Activated CD4-positive, alpha-beta T cell treated with anti-CD3 and anti-CD28 coated beads for 36 hours (primary cell): ENCODE measurements around the gene AGPAT2. TPM values are rescaled to one million over a fixed set of nuclear protein-coding genes. Genes with fewer than 3 reads are reported as not detected.

ENCODE experiments used
- ATAC-seq: fragments of 200-7000 bp; cut with Tn5 transposase; one replicate; pipeline ENCODE4 v1.10.0; 2021; ENCODE audit warnings: mild to moderate bottlenecking, moderate library complexity
- CTCF ChIA-PET: fragments of 350-600 bp; sonication (Branson Sonifier 250); formaldehyde crosslinking; loops from one replicate; lab custom pipeline; 2021; ENCODE audit warnings: antibody characterized with exemption; lab: Charles Lee
- POLR2A ChIA-PET: fragments of 350-600 bp; sonication (Branson Sonifier 250); formaldehyde crosslinking; loops from one replicate; lab custom pipeline; 2021; ENCODE audit warnings: antibody characterized with exemption, inconsistent platforms; lab: Charles Lee
- DNase-seq: peaks from one replicate; pipeline ENCODE4 v3.0.0-alpha.2; 2020
- H3K27ac Mint-ChIP-seq: one replicate; pipeline ENCODE4 v1.8.0; 2021; ENCODE audit warnings: mixed read lengths
- H3K27me3 Mint-ChIP-seq: one replicate; pipeline ENCODE4 v1.8.0; 2021; ENCODE audit warnings: mixed read lengths
- H3K36me3 Mint-ChIP-seq: one replicate; pipeline ENCODE4 v1.8.0; 2021; ENCODE audit warnings: low read depth, mixed read lengths
- H3K4me1 Mint-ChIP-seq: one replicate; pipeline ENCODE4 v1.8.0; 2021; ENCODE audit warnings: mixed read lengths
- H3K4me3 Mint-ChIP-seq: one replicate; pipeline ENCODE4 v1.8.0; 2021; ENCODE audit warnings: mild to moderate bottlenecking, moderate library complexity, mixed read lengths
- H3K9me3 Mint-ChIP-seq: one replicate; pipeline ENCODE4 v1.8.0; 2021; ENCODE audit warnings: low read depth, mixed read lengths
- intact Hi-C, 2 experiments: fragments of 100-400 bp; cut with DNase I in 1 of 2; cut with micrococcal nuclease in 1 of 2; formaldehyde crosslinking; loops; one replicate each; pipeline versions ENCODE4 v1.14.2 to v1.15.1; 2022 to 2024; cut with DNase I, micrococcal nuclease
- total RNA-seq, 2 experiments: library from RNA; stranded (reverse); gene quantifications; one replicate each; pipeline ENCODE4 v1.2.3, GENCODE V29; 2021

The AGPAT2 gene
- total RNA-seq, 2 experiments from 2014 or later: 9.0 to 10.4 TPM

- Mint-ChIP-seq H3K9me3 (no peaks in the 10 kb centered on the region), H3K27ac (peak overlapping the region; percentile 97), H3K4me1 (peaks cover 31% of the 10 kb centered on the region), H3K4me3 (peak overlapping the region; percentile 100), H3K36me3 (peaks cover 43% of the 10 kb centered on the region), H3K27me3 (no peaks in the 10 kb centered on the region)
- intact Hi-C loops: loop anchor here in 1 of 2 experiments (5.0 kb wide), 1 partner anchor 59 kb away; no protein-coding TSS in a partner anchor
- ChIA-PET POLR2A (interaction anchor here (0.6 to 1.0 kb wide), 5 partner anchors 11 to 397 kb away, joined by 3 to 6 read pairs (median 3); no protein-coding TSS in a partner anchor), CTCF (interaction anchor here (0.6 to 1.5 kb wide), 8 partner anchors 11 to 930 kb away, joined by 3 to 4 read pairs (median 4); no protein-coding TSS in a partner anchor)
- peak; percentile 75 for DNase-seq
- peak; percentile 52 for ATAC-seq
Observed at GRCh38 chr9:136726631-136727191, 39.5 kb upstream of the AGPAT2 start.

- Mint-ChIP-seq H3K36me3 (peaks cover 45% of the 10 kb centered on the region), H3K9me3 (no peaks in the 10 kb centered on the region), H3K27me3 (no peaks in the 10 kb centered on the region), H3K4me3 (peak overlapping the region; percentile 100), H3K27ac (peak overlapping the region; percentile 97), H3K4me1 (peaks cover 28% of the 10 kb centered on the region)
- ChIA-PET POLR2A (interaction anchor here (0.8 to 1.0 kb wide), 2 partner anchors 12 to 187 kb away, joined by 3 read pairs; no protein-coding TSS in a partner anchor), CTCF (interaction anchor here (0.6 to 1.3 kb wide), 3 partner anchors 76 to 321 kb away, joined by 3 to 4 read pairs (median 3); no protein-coding TSS in a partner anchor)
- ATAC-seq (no peak), DNase-seq (no peak)
- intact Hi-C loops: loop anchor here in 1 of 2 experiments (5.0 kb wide), 1 partner anchor 59 kb away; no protein-coding TSS in a partner anchor
Observed at GRCh38 chr9:136726118-136726517, 38.9 kb upstream of the AGPAT2 start.

- Mint-ChIP-seq H3K4me1 (peaks cover 28% of the 10 kb centered on the region), H3K36me3 (peaks cover 46% of the 10 kb centered on the region), H3K9me3 (no peaks in the 10 kb centered on the region), H3K27ac (peak overlapping the region; percentile 97), H3K27me3 (no peaks in the 10 kb centered on the region), H3K4me3 (peak overlapping the region; percentile 100)
- intact Hi-C loops: loop anchor here in 1 of 2 experiments (5.0 kb wide), 1 partner anchor 58 kb away; no protein-coding TSS in a partner anchor
- CTCF ChIA-PET: interaction anchor here (0.7 to 0.9 kb wide), 2 partner anchors 241 to 303 kb away, joined by 3 read pairs; no protein-coding TSS in a partner anchor
- POLR2A ChIA-PET: no interaction called here
- no peak for ATAC-seq
- DNase-seq: no peak
Observed at GRCh38 chr9:136725612-136726011, 38.4 kb upstream of the AGPAT2 start.

- Mint-ChIP-seq H3K4me3 (no peak overlapping the region), H3K27ac (no peak overlapping the region), H3K36me3 (peaks cover 46% of the 10 kb centered on the region), H3K9me3 (no peaks in the 10 kb centered on the region), H3K27me3 (no peaks in the 10 kb centered on the region), H3K4me1 (peaks cover 28% of the 10 kb centered on the region)
- intact Hi-C loops: loop anchor here in 1 of 2 experiments (5.0 kb wide), 1 partner anchor 57 kb away; no protein-coding TSS in a partner anchor
- DNase-seq: no peak
- ChIA-PET CTCF (interaction anchor here (0.6 to 0.9 kb wide), 2 partner anchors 240 to 247 kb away, joined by 3 to 4 read pairs; no protein-coding TSS in a partner anchor), POLR2A (no interaction called here)
- no peak for ATAC-seq
Observed at GRCh38 chr9:136724772-136725171, 37.5 kb upstream of the AGPAT2 start.

GRCh38 chr9:136723989-136724388 is 36.7 kb upstream of the AGPAT2 start:
- no peak for DNase-seq
- intact Hi-C loops: no loop called here
- Mint-ChIP-seq H3K36me3 (peaks cover 46% of the 10 kb centered on the region), H3K27ac (no peak overlapping the region), H3K4me1 (peaks cover 24% of the 10 kb centered on the region), H3K27me3 (no peaks in the 10 kb centered on the region), H3K9me3 (no peaks in the 10 kb centered on the region), H3K4me3 (no peak overlapping the region)
- ATAC-seq: no peak
- ChIA-PET POLR2A (no interaction called here), CTCF (no interaction called here)

GRCh38 chr9:136723362-136723976 is 36.2 kb upstream of the AGPAT2 start:
- intact Hi-C loops: no loop called here
- ATAC-seq (no peak), DNase-seq (no peak)
- Mint-ChIP-seq H3K4me3 (no peak overlapping the region), H3K9me3 (no peaks in the 10 kb centered on the region), H3K27me3 (no peaks in the 10 kb centered on the region), H3K27ac (no peak overlapping the region), H3K36me3 (peaks cover 46% of the 10 kb centered on the region), H3K4me1 (peaks cover 24% of the 10 kb centered on the region)
- CTCF ChIA-PET: no interaction called here
- POLR2A ChIA-PET: no interaction called here

GRCh38 chr9:136722969-136723356 is 35.7 kb upstream of the AGPAT2 start:
- peaks cover 46% of the 10 kb centered on the region for H3K36me3 Mint-ChIP-seq
- no peak overlapping the region for H3K4me3 Mint-ChIP-seq
- no peak overlapping the region for H3K27ac Mint-ChIP-seq
- H3K27me3 Mint-ChIP-seq: no peaks in the 10 kb centered on the region
- DNase-seq: no peak
- peaks cover 24% of the 10 kb centered on the region for H3K4me1 Mint-ChIP-seq
- intact Hi-C loops: no loop called here
- POLR2A ChIA-PET: interaction anchor here (0.5 kb wide), 1 partner anchor 297 kb away, joined by 6 read pairs; no protein-coding TSS in a partner anchor
- CTCF ChIA-PET: no interaction called here
- no peaks in the 10 kb centered on the region for H3K9me3 Mint-ChIP-seq
- no peak for ATAC-seq

- Mint-ChIP-seq H3K4me3 (no peak overlapping the region), H3K27me3 (no peaks in the 10 kb centered on the region), H3K9me3 (no peaks in the 10 kb centered on the region), H3K4me1 (peaks cover 24% of the 10 kb centered on the region), H3K27ac (no peak overlapping the region), H3K36me3 (peaks cover 43% of the 10 kb centered on the region)
- ATAC-seq (no peak), DNase-seq (no peak)
- ChIA-PET CTCF (no interaction called here), POLR2A (interaction anchor here (0.5 kb wide), 1 partner anchor 296 kb away, joined by 6 read pairs; no protein-coding TSS in a partner anchor)
- intact Hi-C loops: no loop called here
Observed at GRCh38 chr9:136722093-136722968, 35.1 kb upstream of the AGPAT2 start.

GRCh38 chr9:136721339-136722092 is 34.3 kb upstream of the AGPAT2 start:
- ChIA-PET POLR2A (no interaction called here), CTCF (no interaction called here)
- peaks cover 20% of the 10 kb centered on the region for H3K4me1 Mint-ChIP-seq
- H3K27ac Mint-ChIP-seq: no peak overlapping the region
- peak; percentile 28 for DNase-seq
- H3K27me3 Mint-ChIP-seq: no peaks in the 10 kb centered on the region
- H3K4me3 Mint-ChIP-seq: no peak overlapping the region
- no peak for ATAC-seq
- intact Hi-C loops: no loop called here
- H3K36me3 Mint-ChIP-seq: peaks cover 36% of the 10 kb centered on the region
- no peaks in the 10 kb centered on the region for H3K9me3 Mint-ChIP-seq

GRCh38 chr9:136720898-136721338 is 33.7 kb upstream of the AGPAT2 start:
- no peak overlapping the region for H3K27ac Mint-ChIP-seq
- CTCF ChIA-PET: no interaction called here
- POLR2A ChIA-PET: no interaction called here
- H3K27me3 Mint-ChIP-seq: peaks cover under 1% of the 10 kb centered on the region
- peaks cover 30% of the 10 kb centered on the region for H3K36me3 Mint-ChIP-seq
- no peak for DNase-seq
- no peaks in the 10 kb centered on the region for H3K9me3 Mint-ChIP-seq
- H3K4me3 Mint-ChIP-seq: no peak overlapping the region
- peaks cover 14% of the 10 kb centered on the region for H3K4me1 Mint-ChIP-seq
- ATAC-seq: no peak
- intact Hi-C loops: no loop called here
